ENCODE measurements around the gene FOXP3.

DNA sequence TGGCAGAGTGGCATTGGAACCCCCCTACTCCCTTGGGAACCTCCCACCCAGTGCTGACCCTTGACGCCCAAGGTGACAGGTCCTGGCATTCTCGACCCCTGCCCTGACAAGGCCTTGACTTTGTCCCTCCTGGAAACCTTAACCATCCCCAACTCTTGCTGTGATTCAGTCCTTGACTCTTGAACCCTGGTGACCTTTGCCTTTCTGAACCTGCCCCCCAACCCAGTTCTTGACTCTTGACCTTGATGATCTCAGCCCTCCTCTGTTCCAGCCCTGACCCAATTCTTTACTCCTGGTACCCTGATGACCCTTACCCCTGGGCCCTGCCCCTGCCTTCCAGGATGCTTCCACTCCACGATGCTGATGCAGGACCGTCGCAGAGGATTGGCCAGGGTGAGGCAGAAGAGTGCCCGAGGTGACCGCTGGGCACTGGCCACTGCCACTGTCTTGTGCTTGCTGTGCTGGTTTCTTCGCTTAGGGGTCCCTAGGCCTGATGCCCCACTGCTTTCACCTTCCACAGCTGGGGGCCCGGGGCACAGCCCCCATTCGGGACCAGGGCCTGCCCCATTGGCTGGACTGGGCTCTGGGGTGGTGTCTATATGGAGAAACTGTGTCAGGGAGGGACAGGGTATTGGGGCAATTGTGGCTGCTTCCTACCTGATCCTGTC lies 33.0 kb downstream of the FOXP3 start:
- TF ChIP-seq, protein P1, sequence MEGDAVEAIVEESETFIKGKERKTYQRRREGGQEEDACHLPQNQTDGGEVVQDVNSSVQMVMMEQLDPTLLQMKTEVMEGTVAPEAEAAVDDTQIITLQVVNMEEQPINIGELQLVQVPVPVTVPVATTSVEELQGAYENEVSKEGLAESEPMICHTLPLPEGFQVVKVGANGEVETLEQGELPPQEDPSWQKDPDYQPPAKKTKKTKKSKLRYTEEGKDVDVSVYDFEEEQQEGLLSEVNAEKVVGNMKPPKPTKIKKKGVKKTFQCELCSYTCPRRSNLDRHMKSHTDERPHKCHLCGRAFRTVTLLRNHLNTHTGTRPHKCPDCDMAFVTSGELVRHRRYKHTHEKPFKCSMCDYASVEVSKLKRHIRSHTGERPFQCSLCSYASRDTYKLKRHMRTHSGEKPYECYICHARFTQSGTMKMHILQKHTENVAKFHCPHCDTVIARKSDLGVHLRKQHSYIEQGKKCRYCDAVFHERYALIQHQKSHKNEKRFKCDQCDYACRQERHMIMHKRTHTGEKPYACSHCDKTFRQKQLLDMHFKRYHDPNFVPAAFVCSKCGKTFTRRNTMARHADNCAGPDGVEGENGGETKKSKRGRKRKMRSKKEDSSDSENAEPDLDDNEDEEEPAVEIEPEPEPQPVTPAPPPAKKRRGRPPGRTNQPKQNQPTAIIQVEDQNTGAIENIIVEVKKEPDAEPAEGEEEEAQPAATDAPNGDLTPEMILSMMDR (IDR thresholded peaks at IDR 0.05) = no peak
- TF ChIP-seq EZH2 (IDR thresholded peaks at IDR 0.05) = no peak

All from neural progenitor cell (in vitro differentiated cells).